Stimulated activated naive CD8-positive, alpha-beta T cell treated with anti-CD3 and anti-CD28 coated beads, Interleukin-15, Interleukin-2, amounts not matched to agents 100 U/mL and 50 U/mL, for 24 hours (primary cell): ENCODE data around the gene SLC2A4.

Experiments
- ATAC-seq: fragments of 150-1000 bp; cut with Tn5 transposase; one replicate; pipeline ENCODE4 v1.10.0; 2021
- DNase-seq: peaks from one replicate; pipeline ENCODE4 v3.0.0; 2021

Gene SLC2A4

DNA sequence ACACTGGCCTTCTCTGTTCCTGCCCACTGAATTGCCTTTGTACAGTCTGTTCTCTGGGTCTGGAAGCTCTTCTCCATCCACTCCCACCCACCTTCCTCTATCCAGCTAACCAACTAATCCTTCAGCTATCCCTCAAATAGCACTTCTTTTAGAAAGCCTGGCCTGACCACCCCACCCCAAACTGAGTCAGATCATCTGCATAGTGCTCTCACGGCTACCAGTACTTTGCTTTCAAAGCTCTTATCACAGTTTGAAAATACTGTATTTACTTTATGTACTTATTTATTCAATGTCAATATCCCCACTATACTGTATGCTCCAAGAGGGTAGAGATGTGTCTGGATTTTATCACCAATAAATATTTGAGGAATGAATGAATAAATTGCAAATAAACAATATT is 14.7 kb upstream of the SLC2A4 start:
- no peak for ATAC-seq
- no peak for DNase-seq

- ATAC-seq = no peak
These were observed 2.1 kb upstream of the SLC2A4 start for GRCh38 chr17:7279448-7279847.

GRCh38 chr17:7280519-7281073 is 922 bp upstream of the SLC2A4 start:
- peak; percentile 82 for ATAC-seq
- peak; percentile 89 for DNase-seq

More at GRCh38 chr17:7279448-7279847, 2.1 kb upstream of the SLC2A4 start:
- DNase-seq = no peak

GRCh38 chr17:7281953-7282751 is 634 bp downstream of the SLC2A4 start:
- DNase-seq = no peak
- no peak for ATAC-seq

- no peak for DNase-seq
- ATAC-seq = no peak
These were observed 1.3 kb downstream of the SLC2A4 start for GRCh38 chr17:7282752-7283321.

- DNase-seq = no peak
- no peak for ATAC-seq
These were observed 2.1 kb downstream of the SLC2A4 start for GRCh38 chr17:7283471-7284216.

DNA sequence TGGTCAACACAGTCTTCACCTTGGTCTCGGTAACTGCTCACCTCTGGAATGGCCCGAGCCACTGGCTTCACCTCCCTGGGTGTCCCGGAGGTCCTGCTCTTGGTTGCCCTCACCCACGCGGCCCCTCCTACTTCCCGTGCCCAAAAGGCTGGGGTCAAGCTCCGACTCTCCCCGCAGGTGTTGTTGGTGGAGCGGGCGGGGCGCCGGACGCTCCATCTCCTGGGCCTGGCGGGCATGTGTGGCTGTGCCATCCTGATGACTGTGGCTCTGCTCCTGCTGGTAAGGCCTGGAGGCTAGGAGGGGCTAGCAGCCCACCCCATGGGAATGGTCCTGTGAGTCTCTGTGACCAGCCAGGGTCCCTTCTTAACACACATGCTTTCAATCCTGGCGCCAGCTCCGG is 3.4 kb downstream of the SLC2A4 start:
- ATAC-seq (no peak), DNase-seq (no peak)

DNA sequence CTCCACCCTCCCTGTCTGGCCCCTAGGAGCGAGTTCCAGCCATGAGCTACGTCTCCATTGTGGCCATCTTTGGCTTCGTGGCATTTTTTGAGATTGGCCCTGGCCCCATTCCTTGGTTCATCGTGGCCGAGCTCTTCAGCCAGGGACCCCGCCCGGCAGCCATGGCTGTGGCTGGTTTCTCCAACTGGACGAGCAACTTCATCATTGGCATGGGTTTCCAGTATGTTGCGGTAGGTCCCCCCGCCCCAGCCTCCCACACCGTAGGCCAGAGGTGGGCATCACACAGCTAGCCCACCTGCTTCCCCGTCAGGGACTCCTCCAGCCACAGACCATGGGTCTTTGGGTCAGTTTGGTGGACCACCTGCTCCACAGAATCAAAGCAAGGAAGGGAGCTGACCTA is 4.2 kb downstream of the SLC2A4 start:
- ATAC-seq = no peak
- DNase-seq = no peak

GRCh38 chr17:7289256-7290032 is 7.9 kb downstream of the SLC2A4 start:
- DNase-seq (no peak), ATAC-seq (no peak)

DNA sequence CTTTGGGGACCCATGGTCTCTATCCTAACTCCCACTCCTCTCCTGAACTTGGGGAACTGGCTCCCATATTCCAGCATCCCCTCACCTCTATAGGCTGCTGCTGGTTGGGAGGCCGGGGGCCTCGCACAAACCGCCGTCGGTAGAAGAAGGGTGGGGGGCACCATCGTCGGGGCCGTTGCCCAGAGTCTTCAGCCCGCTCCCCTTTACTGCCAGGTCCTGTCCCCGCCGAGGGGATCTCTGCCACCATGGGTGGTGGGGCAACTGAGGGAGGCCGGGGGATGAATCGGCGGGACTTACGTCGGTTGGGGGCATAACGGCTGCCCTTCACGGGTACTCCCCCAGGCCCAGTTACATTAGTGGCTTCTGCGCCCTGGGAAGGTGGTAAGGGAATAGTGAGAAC is 8.6 kb downstream of the SLC2A4 start:
- ATAC-seq (no peak), DNase-seq (no peak)

- DNase-seq = no peak
- ATAC-seq = no peak
These were observed 9.2 kb downstream of the SLC2A4 start for GRCh38 chr17:7290685-7291084.

DNA sequence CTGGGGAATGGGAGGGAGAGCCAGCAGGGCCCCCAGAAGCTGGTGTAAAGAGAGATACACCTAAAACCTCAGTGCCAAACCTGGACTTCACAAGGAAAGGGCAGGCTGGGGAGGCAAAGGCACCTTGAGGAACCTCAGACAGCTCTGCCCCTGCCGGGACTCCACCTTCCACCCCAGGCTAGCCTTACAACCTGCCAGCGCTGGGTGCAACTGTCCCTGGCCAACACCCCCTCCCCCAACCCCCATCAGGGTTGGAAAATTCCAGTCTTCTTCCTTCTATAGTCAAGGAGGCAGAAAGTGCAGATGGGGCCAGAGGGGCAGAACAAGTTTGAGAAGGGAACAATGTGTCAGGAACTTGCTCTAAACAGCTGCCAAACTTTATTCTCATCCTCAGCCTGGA is 10.7 kb downstream of the SLC2A4 start:
- ATAC-seq = no peak
- no peak for DNase-seq

DNA sequence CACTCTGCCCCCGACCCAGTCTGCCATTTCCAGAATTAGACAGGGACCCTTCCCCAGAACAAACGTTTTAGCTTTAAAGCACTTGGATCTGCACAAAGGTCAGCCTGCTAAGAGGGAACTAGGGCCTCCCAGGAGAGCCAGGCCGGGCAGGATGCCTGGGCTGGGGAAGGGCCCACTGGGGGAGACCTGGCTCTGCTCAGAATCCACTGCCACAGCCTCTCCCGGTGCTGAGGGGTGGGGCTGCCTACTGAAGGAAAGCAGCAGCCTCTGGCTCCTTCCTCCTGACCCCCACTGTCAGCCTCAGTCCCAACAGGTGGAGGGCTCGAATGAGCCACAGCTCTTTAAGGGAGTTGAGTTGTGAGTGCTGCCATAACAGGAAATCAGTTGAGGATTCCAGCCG is 11.2 kb downstream of the SLC2A4 start:
- ATAC-seq = no peak
- no peak for DNase-seq

GRCh38 chr17:7293159-7293558 is 11.6 kb downstream of the SLC2A4 start:
- DNase-seq = no peak

GRCh38 chr17:7293816-7294613 is 12.5 kb downstream of the SLC2A4 start:
- ATAC-seq = no peak
- DNase-seq = no peak

More at GRCh38 chr17:7293159-7293558, 11.6 kb downstream of the SLC2A4 start:
- ATAC-seq = no peak

- ATAC-seq (peak; percentile 74), DNase-seq (peak; percentile 84)
These were observed 13.2 kb downstream of the SLC2A4 start, which contains the start of gene YBX2 for GRCh38 chr17:7294614-7295153. Gene YBX2, minus strand, starts transcription at chr17:7294639. Its CDS starts 139 bp downstream, at chr17:7294500.

- no peak for DNase-seq
- no peak for ATAC-seq
These were observed 14.0 kb downstream of the SLC2A4 start for GRCh38 chr17:7295230-7296180.

- DNase-seq = peak; percentile 84
These were observed 14.8 kb downstream of the SLC2A4 start for GRCh38 chr17:7296189-7296861.

DNA sequence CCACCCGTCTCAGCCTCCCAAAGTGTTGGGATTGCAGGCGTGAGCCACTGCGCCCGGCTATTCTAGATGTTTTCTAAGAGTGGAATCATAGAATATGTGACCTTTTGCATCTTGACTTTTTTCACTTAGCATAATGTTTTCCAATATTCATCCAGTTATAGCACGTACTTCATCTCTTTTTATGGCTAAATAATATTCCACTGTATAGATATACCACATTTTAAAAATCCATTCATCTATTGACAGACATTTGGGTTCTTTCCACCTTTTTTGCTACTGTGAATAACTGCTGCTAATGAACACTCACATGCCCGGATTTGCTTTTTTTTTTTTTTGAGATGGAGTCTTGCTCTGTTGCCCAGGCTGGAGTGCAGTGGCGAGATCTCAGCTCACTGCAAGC is 22.7 kb downstream of the SLC2A4 start:
- ATAC-seq (no peak), DNase-seq (no peak)

More at GRCh38 chr17:7296189-7296861, 14.8 kb downstream of the SLC2A4 start:
- ATAC-seq = peak; percentile 51
